IMR-90 (cell line): Measurements from ENCODE around the gene TAX1BP1. TPM values are rescaled to one million over a fixed set of nuclear protein-coding genes. Genes with fewer than 3 reads are reported as not detected.

Experiments used
- ATAC-seq: fragments of 200-7000 bp; cut with Tn5 transposase; 2 replicates; pipeline ENCODE4 v1.9.1; 2020; ENCODE audit warnings: low read depth, mild to moderate bottlenecking, moderate library complexity
- BruUV-seq: library from RNA; stranded (reverse); fragments of 400-500 nt; replicated peaks from 2 replicates; lab custom pipeline; 2021; lab: Mats Ljungman, UMichigan
- CTCF ChIA-PET: fragments of 300-600 bp; formaldehyde crosslinking; extraction: SDS; loops from one replicate; lab custom pipeline; 2021; ENCODE audit warnings: antibody characterized with exemption; lab: Yijun Ruan, JAX
- POLR2A ChIA-PET: fragments of 300-600 bp; sonication (Branson Sonifier 250); formaldehyde crosslinking; loops from one replicate; lab custom pipeline; 2022; ENCODE audit warnings: antibody characterized with exemption; ENCODE audit not compliant: unreplicated experiment; lab: Charles Lee
- DNase-seq: peaks from one replicate; pipeline ENCODE4 v3.0.0; 2013
- H2AFZ ChIP-seq: replicated peaks from 2 replicates; pipeline ENCODE3; 2013; ENCODE audit warnings: low read length, mild to moderate bottlenecking; ENCODE audit not compliant: poor library complexity
- H2AK5ac ChIP-seq: 2 replicates; pipeline ENCODE4 v1.6.1; 2013; ENCODE audit warnings: low read depth, low read length, inconsistent platforms
- H2AK9ac ChIP-seq: replicated peaks from 2 replicates; pipeline ENCODE3; 2013; ENCODE audit warnings: mild to moderate bottlenecking, low read depth, low read length, moderate library complexity; ENCODE audit not compliant: poor library complexity
- H2BK120ac ChIP-seq: 2 replicates; pipeline ENCODE4 v1.6.1; 2013; ENCODE audit warnings: low read depth, low read length, inconsistent platforms
- H2BK15ac ChIP-seq: 3 replicates; pipeline ENCODE4 v1.6.1; 2013; ENCODE audit warnings: low read depth, low read length, inconsistent platforms
- H2BK20ac ChIP-seq: 2 replicates; pipeline ENCODE4 v1.6.1; 2013; ENCODE audit warnings: low read depth, mild to moderate bottlenecking, inconsistent platforms, low read length, moderate library complexity
- H2BK5ac ChIP-seq: 2 replicates; pipeline ENCODE4 v1.6.1; 2013; ENCODE audit warnings: mild to moderate bottlenecking, low read depth, low read length, inconsistent platforms; ENCODE audit not compliant: poor library complexity, severe bottlenecking
- H3K14ac ChIP-seq: replicated peaks from 2 replicates; pipeline ENCODE4 v1.6.1; 2013; ENCODE audit warnings: low read depth, low read length, inconsistent platforms
- H3K18ac ChIP-seq: 2 replicates; pipeline ENCODE4 v1.6.1; 2013; ENCODE audit warnings: low read depth, low read length, control low read depth
- H3K23ac ChIP-seq: 2 replicates; pipeline ENCODE4 v1.6.1; 2013; ENCODE audit warnings: low read depth, low read length, inconsistent platforms
- H3K27ac ChIP-seq: 2 replicates; pipeline ENCODE4 v1.5.1; 2013; ENCODE audit warnings: mild to moderate bottlenecking, control low read depth, low read length; ENCODE audit not compliant: insufficient read depth
- H3K27me3 ChIP-seq: 2 replicates; pipeline ENCODE4 v1.6.1; 2013; ENCODE audit warnings: low read length; ENCODE audit not compliant: control insufficient read depth, insufficient read depth
- H3K36me3 ChIP-seq: 2 replicates; pipeline ENCODE4 v1.6.1; 2013; ENCODE audit warnings: low read length, mixed read lengths; ENCODE audit not compliant: control insufficient read depth, insufficient read depth
- H3K4ac ChIP-seq: 2 replicates; pipeline ENCODE4 v1.6.1; 2013; ENCODE audit warnings: low read depth, low read length, inconsistent platforms
- H3K4me1 ChIP-seq: 2 replicates; pipeline ENCODE4 v1.6.1; 2013; ENCODE audit warnings: low read length, mixed read lengths; ENCODE audit not compliant: control insufficient read depth, insufficient read depth
- H3K4me2 ChIP-seq: 2 replicates; pipeline ENCODE4 v1.6.1; 2013; ENCODE audit warnings: low read depth, mild to moderate bottlenecking, control low read depth, low read length, moderate library complexity
- H3K4me3 ChIP-seq: 2 replicates; pipeline ENCODE4 v1.5.1; 2013; ENCODE audit warnings: low read depth, mild to moderate bottlenecking, control low read depth, low read length, moderate library complexity; ENCODE audit not compliant: insufficient read depth
- H3K56ac ChIP-seq: 2 replicates; pipeline ENCODE4 v1.6.1; 2013; ENCODE audit warnings: low read length, inconsistent platforms; ENCODE audit not compliant: insufficient read depth; ENCODE audit errors: extremely low read depth
- H3K79me1 ChIP-seq, 2 experiments: 2 replicates each; pipeline ENCODE4 v1.6.1; 2013; ENCODE audit warnings: low read length in 2 of 2, inconsistent platforms in 1 of 2, low read depth in 1 of 2
- H3K9ac ChIP-seq: 2 replicates; pipeline ENCODE4 v1.6.1; 2013; ENCODE audit warnings: low read depth, low read length, control low read depth
- H3K9me1 ChIP-seq: 2 replicates; pipeline ENCODE4 v1.6.1; 2013; ENCODE audit warnings: low read length, inconsistent platforms; ENCODE audit not compliant: insufficient read depth
- H3K9me3 ChIP-seq: 2 replicates; pipeline ENCODE4 v1.6.1; 2013; ENCODE audit warnings: low read length; ENCODE audit not compliant: control insufficient read depth, insufficient read depth
- H4K20me1 ChIP-seq: 2 replicates; pipeline ENCODE4 v1.6.1; 2013; ENCODE audit warnings: low read length, inconsistent platforms; ENCODE audit not compliant: insufficient read depth
- H4K5ac ChIP-seq: 2 replicates; pipeline ENCODE4 v1.6.1; 2013; ENCODE audit warnings: mild to moderate bottlenecking, low read depth, low read length, control low read depth
- H4K8ac ChIP-seq, 2 experiments: 2 replicates each; pipeline ENCODE4 v1.6.1; 2013; ENCODE audit warnings: low read depth in 2 of 2, low read length in 2 of 2, control low read depth in 1 of 2, inconsistent platforms in 1 of 2
- H4K91ac ChIP-seq: 2 replicates; pipeline ENCODE4 v1.6.1; 2013; ENCODE audit warnings: low read depth, low read length, inconsistent platforms; ENCODE audit not compliant: insufficient read depth
- CEBPB ChIP-seq: IDR thresholded peaks from 2 replicates; pipeline ENCODE4 v1.6.1; 2012; ENCODE audit warnings: low read depth, low read length, improper control_type of control experiment
- CHD1 ChIP-seq: IDR thresholded peaks from 2 replicates; pipeline ENCODE4 v1.6.1; 2012; ENCODE audit warnings: low read depth, low read length, improper control_type of control experiment
- FOS ChIP-seq: fragments of 150-350 bp; IDR thresholded peaks from 2 replicates; pipeline ENCODE4 v1.6.1; 2016; ENCODE audit warnings: low read depth, low read length
- MAFK ChIP-seq: IDR thresholded peaks from 2 replicates; pipeline ENCODE4 v1.6.1; 2012; ENCODE audit warnings: low read depth, low read length, improper control_type of control experiment
- MAZ ChIP-seq: IDR thresholded peaks from 2 replicates; pipeline ENCODE4 v1.6.1; 2012; ENCODE audit warnings: low read depth, mild to moderate bottlenecking, low read length, improper control_type of control experiment, moderate library complexity, borderline replicate concordance
- MXI1 ChIP-seq: IDR thresholded peaks from 2 replicates; pipeline ENCODE4 v1.6.1; 2012; ENCODE audit warnings: low read depth, mild to moderate bottlenecking, low read length, moderate library complexity, borderline replicate concordance
- NFE2L2 ChIP-seq: fragments of 150-350 bp; IDR thresholded peaks from 2 replicates; pipeline ENCODE4 v1.6.1; 2016; ENCODE audit warnings: low read depth, mild to moderate bottlenecking, low read length
- POLR2A ChIP-seq: IDR thresholded peaks from 2 replicates; pipeline ENCODE4 v1.6.1; 2012; ENCODE audit warnings: mild to moderate bottlenecking, low read depth, low read length
- RAD21 ChIP-seq: IDR thresholded peaks from 2 replicates; pipeline ENCODE4 v1.6.1; 2012; ENCODE audit warnings: low read length, improper control_type of control experiment
- RCOR1 ChIP-seq: IDR thresholded peaks from 2 replicates; pipeline ENCODE4 v1.6.1; 2012; ENCODE audit warnings: mild to moderate bottlenecking, low read length, improper control_type of control experiment; ENCODE audit not compliant: insufficient replicate concordance
- SMC3 ChIP-seq: fragments of 150-350 bp; IDR thresholded peaks from 2 replicates; pipeline ENCODE4 v1.6.1; 2016; ENCODE audit warnings: low read depth, mild to moderate bottlenecking, antibody characterized with exemption, low read length, moderate library complexity
- WGBS, 2 experiments: methylation state at CpG; one replicate each; pipeline versions ENCODE4 v1.1.5 to v1.1.7; 2013; ENCODE audit warnings: missing lambda C conversion rate in 2 of 2; ENCODE audit not compliant: insufficient read length in 1 of 2; ENCODE audit errors: extremely low coverage in 2 of 2; 5-methylcytosine and 5-hydroxymethylcytosine counted together
- dilution Hi-C: fragments of 300-500 bp; cut with HindIII; formaldehyde crosslinking; loops from one replicate; pipeline ENCODE4 v1.14.3; 2018; ENCODE audit warnings: low sequenced_read_pairs; ENCODE audit not compliant: unreplicated experiment
- in situ Hi-C: fragments of 300-500 bp; cut with MboI; formaldehyde crosslinking; loops from 3 replicates; pipeline ENCODE4 v1.14.3; 2019; ENCODE audit warnings: low sequenced_read_pairs, inconsistent platforms, mixed read lengths
- intact Hi-C: fragments of 100-400 bp; cut with micrococcal nuclease; formaldehyde crosslinking; loops from 2 replicates; pipeline ENCODE4 v1.10.0; 2022
- polyA plus RNA-seq, 3 experiments: library from polyadenylated mRNA; depleted of rRNA; stranded (reverse); fragments of >200 nt; gene quantifications; 2 replicates each; pipeline ENCODE4 v1.2.3, GENCODE V29; 2012; ENCODE audit warnings: low replicate concordance in 1 of 3
- total RNA-seq: library from RNA; depleted of rRNA; stranded (reverse); fragments of >200 nt; gene quantifications from 2 replicates; pipeline ENCODE4 v1.2.3, GENCODE V29; 2012
- TF ChIP-seq, protein P1 (sequence below): fragments of 150-350 bp; IDR thresholded peaks from 2 replicates; pipeline ENCODE4 v1.6.1; 2017; ENCODE audit warnings: mild to moderate bottlenecking, antibody characterized with exemption, low read length, low read depth

The TAX1BP1 gene
- total and polyA plus RNA-seq, 2 of the 4 experiments (the other 2 are of a cell fraction): 49.0 to 52.7 TPM

DNA sequence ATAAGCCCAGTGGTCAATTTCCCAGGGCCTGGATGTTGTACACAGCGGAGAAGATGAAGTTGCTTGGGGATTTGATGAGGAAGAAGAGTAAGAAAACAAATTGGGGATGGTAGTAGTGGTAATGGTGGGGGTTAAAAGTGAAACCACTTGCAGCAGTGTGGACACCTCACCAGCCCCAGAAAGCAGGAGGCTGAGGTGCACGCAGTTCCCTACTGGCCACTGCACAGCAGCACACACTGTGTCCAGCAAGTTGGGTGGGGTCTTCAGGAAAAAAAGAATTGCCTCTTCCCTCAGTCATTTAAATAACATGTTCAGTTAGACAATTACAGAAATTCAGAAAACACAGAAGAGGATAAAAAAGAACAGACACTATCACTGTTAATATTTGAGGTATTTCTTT lies 96.6 kb downstream of the TAX1BP1 start:
- TF ChIP-seq POLR2A (no peak), MAZ (no peak), RCOR1 (no peak), CHD1 (no peak), RAD21 (no peak), SMC3 (no peak), MAFK (no peak), FOS (no peak), MXI1 (no peak), NFE2L2 (no peak), CEBPB (no peak)
- TF ChIP-seq, protein P1, sequence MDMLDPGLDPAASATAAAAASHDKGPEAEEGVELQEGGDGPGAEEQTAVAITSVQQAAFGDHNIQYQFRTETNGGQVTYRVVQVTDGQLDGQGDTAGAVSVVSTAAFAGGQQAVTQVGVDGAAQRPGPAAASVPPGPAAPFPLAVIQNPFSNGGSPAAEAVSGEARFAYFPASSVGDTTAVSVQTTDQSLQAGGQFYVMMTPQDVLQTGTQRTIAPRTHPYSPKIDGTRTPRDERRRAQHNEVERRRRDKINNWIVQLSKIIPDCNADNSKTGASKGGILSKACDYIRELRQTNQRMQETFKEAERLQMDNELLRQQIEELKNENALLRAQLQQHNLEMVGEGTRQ: no peak
- Histone ChIP-seq H2BK120ac (no peak overlapping the region), H4K20me1 (no peaks in the 10 kb centered on the region; the same call in 1 of the 2 replicates), H3K14ac (no peak overlapping the region), H4K91ac (no peak overlapping the region), H3K36me3 (peaks cover 31% of the 10 kb centered on the region), H3K4me3 (no peak overlapping the region), H2AK5ac (no peak overlapping the region), H2AFZ (no peak overlapping the region), H3K18ac (no peak overlapping the region), H3K56ac (no peak overlapping the region), H4K5ac (no peak overlapping the region), H3K79me1 (peaks cover 0 to 9% of the 10 kb centered on the region in 2 experiments; a peak in 1 of 4 replicates), H4K8ac (no peak overlapping the region), H3K4me1 (no peaks in the 10 kb centered on the region), H2BK15ac (no peak overlapping the region), H2BK5ac (no peak overlapping the region), H3K9me1 (peaks cover 13% of the 10 kb centered on the region; the same call in 1 of the 2 replicates), H3K4ac (no peak overlapping the region), H3K27me3 (no peaks in the 10 kb centered on the region), H3K9me3 (no peaks in the 10 kb centered on the region), H2BK20ac (no peak overlapping the region), H3K27ac (no peak overlapping the region), H2AK9ac (no peak overlapping the region), H3K23ac (no peak overlapping the region), H3K4me2 (no peak overlapping the region), H3K9ac (no peak overlapping the region)
- CTCF ChIA-PET: no interaction called here
- ATAC-seq (no peak), DNase-seq (no peak)
- intact Hi-C loops: no loop called here
- BruUV-seq: no TSS peak
- no CpG with 5 or more reads among the region's 2 CpGs for WGBS, 2 experiments
- in situ Hi-C loops: no loop called here
- POLR2A ChIA-PET: no interaction called here
- dilution Hi-C loops: no loop called here
